H1 (cell line): ENCODE data around the gene KIF26A. TPM values are rescaled to one million over a fixed set of nuclear protein-coding genes. Genes with fewer than 3 reads are reported as not detected.
A peak's percentile ranks its signal among the peaks of the same experiment; 100 is the strongest.

ENCODE experiments used
- CTCF ChIA-PET: fragments of 300-600 bp; sonication (Branson Sonifier 250); formaldehyde crosslinking; loops from one replicate; lab custom pipeline; 2021; ENCODE audit not compliant: partially characterized antibody; lab: Charles Lee
- POLR2A ChIA-PET: fragments of 300-600 bp; sonication (Branson Sonifier 250); formaldehyde crosslinking; loops from one replicate; lab custom pipeline; 2021; ENCODE audit warnings: inconsistent platforms; ENCODE audit not compliant: partially characterized antibody; lab: Charles Lee
- DNase-seq, 2 experiments: peaks; one replicate each; pipeline versions ENCODE4 v3.0.0 to v3.0.0-alpha.2; 2010 to 2022; ENCODE audit warnings: low spot score in 2 of 2, low read depth in 1 of 2, mixed read lengths in 1 of 2
- FAIRE-seq: peaks from 2 replicates; lab custom pipeline; 2011; peaks lifted over from hg19 to GRCh38; lab: Jason Lieb, UNC
- H2AFZ ChIP-seq: 2 replicates; pipeline ENCODE4 v1.8.1; 2012; ENCODE audit warnings: low read length, inconsistent platforms
- H2AK5ac ChIP-seq: 2 replicates; pipeline ENCODE4 v1.6.1; 2013; ENCODE audit warnings: low read depth, low read length
- H2BK120ac ChIP-seq: replicated peaks from 2 replicates; pipeline ENCODE3; 2013; ENCODE audit warnings: low read depth, low read length, inconsistent platforms
- H2BK12ac ChIP-seq: 2 replicates; pipeline ENCODE4 v1.6.1; 2013; ENCODE audit warnings: low read depth, low read length
- H2BK15ac ChIP-seq: 2 replicates; pipeline ENCODE4 v1.6.1; 2013; ENCODE audit warnings: low read length
- H2BK20ac ChIP-seq: 2 replicates; pipeline ENCODE4 v1.6.1; 2013; ENCODE audit warnings: low read length
- H2BK5ac ChIP-seq: 2 replicates; pipeline ENCODE4 v1.6.1; 2013; ENCODE audit warnings: low read depth, low read length
- H3K14ac ChIP-seq: 2 replicates; pipeline ENCODE4 v1.6.1; 2013; ENCODE audit warnings: inconsistent platforms; ENCODE audit not compliant: insufficient read length
- H3K18ac ChIP-seq: 2 replicates; pipeline ENCODE4 v1.6.1; 2013; ENCODE audit warnings: low read length; ENCODE audit errors: extremely low read depth
- H3K23ac ChIP-seq: 2 replicates; pipeline ENCODE4 v1.6.1; 2013; ENCODE audit warnings: inconsistent platforms; ENCODE audit not compliant: insufficient read length
- H3K23me2 ChIP-seq: 2 replicates; pipeline ENCODE4 v1.6.1; 2013; ENCODE audit warnings: low read depth, low read length
- H3K27ac ChIP-seq: 2 replicates; pipeline ENCODE4 v1.6.1; 2011; ENCODE audit warnings: low read depth, low read length, inconsistent platforms
- H3K27me3 ChIP-seq, 4 experiments: replicated peaks in 1 of 4; 1 replicate in 1 of 4; 2 replicates in 3 of 4; pipeline versions ENCODE4 v1.6.1 to v1.8.1; 2011 to 2013; ENCODE audit warnings: low read length in 3 of 4, mild to moderate bottlenecking in 3 of 4, inconsistent platforms in 2 of 4, mixed read lengths in 2 of 4, moderate library complexity in 1 of 4; ENCODE audit not compliant: control insufficient read depth in 3 of 4, insufficient read depth in 3 of 4; ENCODE audit errors: extremely low read depth in 1 of 4
- H3K36me3 ChIP-seq, 4 experiments: 2 replicates each; pipeline versions ENCODE4 v1.6.1 to v1.8.1; 2011 to 2013; ENCODE audit warnings: mild to moderate bottlenecking in 4 of 4, low read length in 3 of 4, moderate library complexity in 2 of 4, control low read depth in 1 of 4, inconsistent platforms in 1 of 4; ENCODE audit not compliant: insufficient read depth in 4 of 4, control insufficient read depth in 2 of 4
- H3K4ac ChIP-seq: replicated peaks from 2 replicates; pipeline ENCODE3; 2013; ENCODE audit warnings: low read length, low read depth, mixed read lengths, inconsistent platforms; ENCODE audit not compliant: insufficient read length
- H3K4me1 ChIP-seq, 4 experiments: replicated peaks in 1 of 4; 1 replicate in 1 of 4; 2 replicates in 3 of 4; pipeline versions ENCODE4 v1.6.1 to v1.8.1; 2011 to 2013; ENCODE audit warnings: low read length in 3 of 4, inconsistent platforms in 2 of 4, mixed read lengths in 1 of 4; ENCODE audit not compliant: insufficient read depth in 4 of 4, control insufficient read depth in 3 of 4
- H3K4me2 ChIP-seq, 2 experiments: 2 replicates each; pipeline versions ENCODE4 v1.6.1 to v1.8.1; 2011 to 2013; ENCODE audit warnings: low read depth in 2 of 2, low read length in 2 of 2, control low read depth in 1 of 2, inconsistent platforms in 1 of 2, mild to moderate bottlenecking in 1 of 2; ENCODE audit not compliant: insufficient read depth in 1 of 2
- H3K4me3 ChIP-seq, 4 experiments: fragments of 200-600, 300-600 bp in 1 of 4; sonication (generic), shearing (Covaris generic), sonication (Bioruptor Twin) in 1 of 4; 2 replicates each; pipeline versions ENCODE4 v1.5.1 to v1.8.1; 2011 to 2016; ENCODE audit warnings: low read length in 4 of 4, low read depth in 3 of 4, control low read depth in 2 of 4, inconsistent platforms in 2 of 4, mild to moderate bottlenecking in 2 of 4, mixed read lengths in 1 of 4, moderate library complexity in 1 of 4; ENCODE audit not compliant: insufficient read depth in 2 of 4; ENCODE audit errors: extremely low read depth in 1 of 4
- H3K56ac ChIP-seq: replicated peaks from 2 replicates; pipeline ENCODE3; 2013; ENCODE audit warnings: low read depth, mild to moderate bottlenecking, mixed read lengths, low read length, inconsistent platforms; ENCODE audit not compliant: insufficient read length
- H3K79me1 ChIP-seq: 2 replicates; pipeline ENCODE4 v1.6.1; 2013; ENCODE audit warnings: low read depth, low read length, control low read depth
- H3K79me2 ChIP-seq, 2 experiments: 2 replicates each; pipeline versions ENCODE4 v1.6.1 to v1.8.1; 2012 to 2013; ENCODE audit warnings: low read length in 2 of 2, mild to moderate bottlenecking in 2 of 2, inconsistent platforms in 1 of 2; ENCODE audit not compliant: insufficient read depth in 2 of 2, control insufficient read depth in 1 of 2
- H3K9ac ChIP-seq, 4 experiments: replicated peaks in 1 of 4; 1 replicate in 1 of 4; 2 replicates in 3 of 4; pipeline versions ENCODE4 v1.6.1 to v1.8.1; 2011 to 2013; ENCODE audit warnings: low read depth in 3 of 4, low read length in 3 of 4, control low read depth in 2 of 4, mild to moderate bottlenecking in 2 of 4, moderate library complexity in 2 of 4, inconsistent platforms in 1 of 4; ENCODE audit errors: extremely low read depth in 1 of 4
- H3K9me3 ChIP-seq, 2 experiments: 2 replicates each; pipeline versions ENCODE4 v1.6.1 to v1.8.1; 2012 to 2013; ENCODE audit warnings: mild to moderate bottlenecking in 2 of 2, moderate library complexity in 2 of 2, control low read depth in 1 of 2, inconsistent platforms in 1 of 2, low read depth in 1 of 2, low read length in 1 of 2, mixed read lengths in 1 of 2; ENCODE audit not compliant: insufficient read depth in 2 of 2
- H4K20me1 ChIP-seq, 2 experiments: replicated peaks in 1 of 2; 2 replicates each; pipeline versions ENCODE3 to v1.8.1; 2011 to 2013; ENCODE audit warnings: inconsistent platforms in 2 of 2, low read length in 2 of 2, mild to moderate bottlenecking in 1 of 2; ENCODE audit not compliant: insufficient read depth in 2 of 2, control insufficient read depth in 1 of 2
- H4K5ac ChIP-seq: 2 replicates; pipeline ENCODE4 v1.6.1; 2013; ENCODE audit warnings: low read length, low read depth, mixed read lengths, inconsistent platforms; ENCODE audit not compliant: insufficient read length
- H4K8ac ChIP-seq: 2 replicates; pipeline ENCODE4 v1.8.0; 2013; ENCODE audit warnings: mild to moderate bottlenecking, moderate library complexity, low read length, inconsistent platforms; ENCODE audit not compliant: insufficient read depth; ENCODE audit errors: extremely low read depth
- H4K91ac ChIP-seq: replicated peaks from 2 replicates; pipeline ENCODE3; 2013; ENCODE audit warnings: low read length, mixed read lengths, inconsistent platforms; ENCODE audit not compliant: insufficient read length
- CBX8 ChIP-seq: fragments of 300-800, 300-1000 bp; sonication (generic); IDR thresholded peaks from 2 replicates; pipeline ENCODE4 v1.7.1; 2016; ENCODE audit warnings: low read depth, low read length, borderline replicate concordance
- CHD1 ChIP-seq: IDR thresholded peaks from 2 replicates; pipeline ENCODE4 v1.6.1; 2012; ENCODE audit warnings: low read depth, low read length, improper control_type of control experiment
- EP300 ChIP-seq, 2 experiments: IDR thresholded peaks; 1 replicate in 1 of 2; 2 replicates in 1 of 2; pipeline ENCODE4 v1.6.1; 2011 to 2012; ENCODE audit warnings: low read depth in 2 of 2, low read length in 2 of 2, mild to moderate bottlenecking in 2 of 2, borderline replicate concordance in 1 of 2, inconsistent platforms in 1 of 2, moderate library complexity in 1 of 2
- NANOG ChIP-seq: IDR thresholded peaks from 2 replicates; pipeline ENCODE4 v1.6.1; 2011; ENCODE audit warnings: low read length, low read depth, mild to moderate bottlenecking, inconsistent platforms; ENCODE audit not compliant: insufficient read depth, poor library complexity, severe bottlenecking
- SIN3A ChIP-seq, 2 experiments: IDR thresholded peaks in 1 of 2; conservative IDR thresholded peaks in 1 of 2; 2 replicates each; pipeline ENCODE4 v1.6.1; 2011 to 2012; ENCODE audit warnings: low read length in 2 of 2, improper control_type of control experiment in 1 of 2, low read depth in 1 of 2, mild to moderate bottlenecking in 1 of 2
- TEAD4 ChIP-seq: IDR thresholded peaks from 2 replicates; pipeline ENCODE4 v1.6.1; 2012; ENCODE audit warnings: low read depth, low read length, inconsistent platforms, mixed read lengths
- WGBS, 2 experiments: shearing (Covaris generic) in 1 of 2; methylation state at CpG; one replicate each; pipeline versions ENCODE4 v1.1.6 to v1.1.7; 2013 to 2015; ENCODE audit warnings: low lambda C conversion rate in 2 of 2, mixed read lengths in 2 of 2, inconsistent platforms in 1 of 2, low coverage in 1 of 2, missing lambda C conversion rate in 1 of 2; ENCODE audit not compliant: insufficient replicate concordance in 2 of 2, insufficient coverage in 1 of 2, insufficient read length in 1 of 2; ENCODE audit errors: extremely low coverage in 1 of 2, missing lambda C conversion rate in 1 of 2; 5-methylcytosine and 5-hydroxymethylcytosine counted together
- polyA plus RNA-seq, 7 experiments: library from polyadenylated mRNA; depleted of rRNA in 3 of 7; stranded (reverse) in 5 of 7; unstranded in 2 of 7; fragments of >200 nt in 5 of 7; fragments of 200-250 nt in 2 of 7; gene quantifications; 1 replicate in 5 of 7; 2 replicates in 1 of 7; 4 replicates in 1 of 7; pipeline versions ENCODE4 v1.2.1 to v1.2.3, GENCODE V29; 2011 to 2013; ENCODE audit warnings: missing spikeins in 2 of 7, mixed read lengths in 2 of 7
- total RNA-seq: library from RNA; stranded (reverse); fragmentation: NEBNext Ultra II Directional; extraction: Animal tissue kit (Norgen Biotek cat#: 25700); gene quantifications from 2 replicates; pipeline ENCODE4 v1.2.1, GENCODE V29; 2021

The KIF26A gene
- total and polyA plus RNA-seq, 2 of the 8 experiments (the other 6 are each of a cell fraction or from before 2014, with no cell fraction given): 11.5 to 41.6 TPM

DNA sequence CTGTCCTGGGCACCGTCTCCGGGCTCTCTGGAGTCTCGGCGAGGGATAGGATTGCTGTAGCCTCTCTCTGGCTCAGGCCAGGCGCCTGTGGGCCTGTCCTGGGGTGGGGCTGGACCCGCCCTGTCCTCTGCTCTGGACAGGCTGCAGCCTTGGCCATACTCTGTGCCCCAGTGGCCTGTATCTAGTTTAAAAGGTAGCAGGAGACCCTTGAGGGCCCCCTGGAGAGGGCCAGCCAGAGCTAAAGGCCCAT, 1.8 kb downstream of the KIF26A start:
- H2BK5ac ChIP-seq: no peak overlapping the region
- no peaks in the 10 kb centered on the region; a peak in 2 of 8 replicates for H3K36me3 ChIP-seq
- no peak overlapping the region; the same call in 1 of the 2 replicates for H3K18ac ChIP-seq
- H3K9ac ChIP-seq: no peak overlapping the region
- no peak overlapping the region for H2BK15ac ChIP-seq
- peaks cover 15% of the 10 kb centered on the region for H3K79me1 ChIP-seq
- H3K4me3 ChIP-seq: peak overlapping the region; percentile 61 to 88 (median 64); a peak in 6 of 8 replicates
- H3K4ac ChIP-seq: peak overlapping the region; percentile 78
- H3K23ac ChIP-seq: no peak overlapping the region
- H3K23me2 ChIP-seq: peaks cover 31% of the 10 kb centered on the region
- H3K4me2 ChIP-seq: peak overlapping the region; percentile 83 to 88
- WGBS, 2 experiments: 42% methylated on average over 2 of the region's 6 CpGs; no CpG with 5 or more reads in 1 of the 2 experiments
- no peak overlapping the region for H2BK12ac ChIP-seq
- H4K8ac ChIP-seq: no peak overlapping the region
- H3K27me3 ChIP-seq: peaks cover 21 to 28% (median 25%) of the 10 kb centered on the region in 4 experiments
- no peak overlapping the region for H2AFZ ChIP-seq
- peak overlapping the region; percentile 74 for H4K91ac ChIP-seq
- peaks cover 22 to 61% of the 10 kb centered on the region in 2 experiments; a peak in 3 of 4 replicates for H3K79me2 ChIP-seq
- no peak overlapping the region for H3K14ac ChIP-seq
- no peak for TF ChIP-seq EP300 (IDR thresholded peaks at IDR 0.05; ENCODE audit: borderline replicate concordance in 1 of 2, low read depth in 2 of 2, low read length in 2 of 2)
- TF ChIP-seq SIN3A (conservative IDR thresholded peaks at IDR 0.05 in 1 of 2, IDR thresholded peaks at IDR 0.05 in 1 of 2; ENCODE audit: low read depth in 1 of 2, low read length in 2 of 2): no peak
- TF ChIP-seq TEAD4: no peak
- TF ChIP-seq NANOG: no peak
- no peak for TF ChIP-seq CHD1
- TF ChIP-seq CBX8: no peak
- peaks cover 16 to 39% of the 10 kb centered on the region in 2 experiments for H4K20me1 ChIP-seq
- H3K9me3 ChIP-seq: no peaks in the 10 kb centered on the region
- peak overlapping the region; percentile 78 for H2BK120ac ChIP-seq
- peaks cover 0 to 39% (median 27%) of the 10 kb centered on the region in 4 experiments; a peak in 6 of 7 replicates for H3K4me1 ChIP-seq
- FAIRE-seq (no peak), DNase-seq (no peak)
- H3K27ac ChIP-seq: no peak overlapping the region
- no peak overlapping the region for H3K56ac ChIP-seq
- H2AK5ac ChIP-seq: no peak overlapping the region
- no peak overlapping the region for H2BK20ac ChIP-seq
- no peak overlapping the region for H4K5ac ChIP-seq
- ChIA-PET CTCF (interaction anchor here (0.9 to 2.2 kb wide), 8 partner anchors 8 to 424 kb away, joined by 3 to 8 read pairs (median 3); no protein-coding TSS in a partner anchor), POLR2A (no interaction called here)
